HEK293 (cell line): Measurements from ENCODE around the gene VPS35L.

Source experiments
- CTCF ChIP-seq: fragments of 450-650 bp; formaldehyde crosslinking; IDR thresholded peaks from 2 replicates; pipeline ENCODE4 v1.5.1; 2016; ENCODE audit warnings: missing biosample characterization, missing genetic modification characterization
- REST ChIP-seq: fragments of 450-650 bp; formaldehyde crosslinking; IDR thresholded peaks from 2 replicates; pipeline ENCODE4 v1.5.1; 2016; ENCODE audit warnings: missing biosample characterization, missing genetic modification characterization
- SALL2 ChIP-seq: fragments of 450-650 bp; formaldehyde crosslinking; IDR thresholded peaks from 2 replicates; pipeline ENCODE4 v1.5.0; 2017; ENCODE audit warnings: missing biosample characterization, mild to moderate bottlenecking, missing genetic modification characterization, borderline replicate concordance
- SETDB1 ChIP-seq: IDR thresholded peaks from one replicate; pipeline ENCODE4 v1.6.1; 2017; ENCODE audit warnings: mild to moderate bottlenecking, low read length, moderate library complexity, mixed read lengths; ENCODE audit not compliant: insufficient read length
- SP2 ChIP-seq: fragments of 450-650 bp; formaldehyde crosslinking; IDR thresholded peaks from 2 replicates; pipeline ENCODE4 v1.5.1; 2016; ENCODE audit warnings: missing biosample characterization, missing genetic modification characterization
- ZBTB21 ChIP-seq: fragments of 450-650 bp; formaldehyde crosslinking; IDR thresholded peaks from 2 replicates; pipeline ENCODE4 v1.5.1; 2017; ENCODE audit warnings: missing biosample characterization, missing genetic modification characterization
- ZNF114 ChIP-seq: fragments of 450-650 bp; formaldehyde crosslinking; IDR thresholded peaks from 2 replicates; pipeline ENCODE4 v1.5.0; 2017; ENCODE audit warnings: missing biosample characterization, missing genetic modification characterization
- ZNF175 ChIP-seq: fragments of 450-650 bp; formaldehyde crosslinking; IDR thresholded peaks from 2 replicates; pipeline ENCODE4 v1.5.1; 2016; ENCODE audit warnings: missing biosample characterization, missing genetic modification characterization
- ZNF239 ChIP-seq: fragments of 450-650 bp; formaldehyde crosslinking; IDR thresholded peaks from 2 replicates; pipeline ENCODE4 v1.5.1; 2016; ENCODE audit warnings: missing biosample characterization, missing genetic modification characterization
- ZNF350 ChIP-seq: fragments of 450-650 bp; formaldehyde crosslinking; IDR thresholded peaks from 2 replicates; pipeline ENCODE4 v1.5.0; 2017; ENCODE audit warnings: missing biosample characterization, mild to moderate bottlenecking, missing genetic modification characterization
- ZNF362 ChIP-seq: fragments of 450-650 bp; formaldehyde crosslinking; IDR thresholded peaks from 2 replicates; pipeline ENCODE4 v1.5.1; 2016; ENCODE audit warnings: missing biosample characterization, missing genetic modification characterization
- ZNF513 ChIP-seq: fragments of 450-650 bp; IDR thresholded peaks from 2 replicates; pipeline ENCODE4 v1.5.1; 2018; ENCODE audit warnings: missing biosample characterization, missing genetic modification characterization
- ZNF596 ChIP-seq: fragments of 450-650 bp; IDR thresholded peaks from 2 replicates; pipeline ENCODE4 v1.5.0; 2018; ENCODE audit warnings: missing biosample characterization, mild to moderate bottlenecking, missing genetic modification characterization, moderate library complexity
- ZSCAN18 ChIP-seq: fragments of 450-650 bp; formaldehyde crosslinking; IDR thresholded peaks from 2 replicates; pipeline ENCODE4 v1.5.1; 2016; ENCODE audit warnings: missing biosample characterization, missing genetic modification characterization

GRCh38 chr16:19520861-19521331 is 34.6 kb upstream of the VPS35L start:
- TF ChIP-seq CTCF (tag by site-specific recombination) (no peak), ZNF362 (tag by site-specific recombination) (no peak), ZSCAN18 (tag by site-specific recombination) (no peak), ZBTB21 (tag by site-specific recombination) (no peak), ZNF513 (tag by site-specific recombination) (no peak), SALL2 (tag by site-specific recombination) (no peak), SP2 (tag by site-specific recombination) (peak; percentile 25; the same call in 1 of the 2 replicates), ZNF596 (tag by site-specific recombination) (no peak), SETDB1 (no peak), ZNF175 (tag by site-specific recombination) (no peak), ZNF239 (no peak), REST (tag by site-specific recombination) (no peak), ZNF114 (tag by site-specific recombination) (no peak), ZNF350 (no peak)
